ENCODE results near the gene GALNTL6.

GRCh38 chr4:172141025-172141424 lies 327.8 kb downstream of the GALNTL6 start:
- no peak for TF ChIP-seq CTCF (IDR thresholded peaks at IDR 0.05 in 2 of 3, conservative IDR thresholded peaks at IDR 0.05 in 1 of 3; ENCODE audit: borderline replicate concordance in 1 of 3, insufficient read depth in 1 of 3, low read depth in 2 of 3, low read length in 2 of 3)
- TF ChIP-seq SP1 (IDR thresholded peaks at IDR 0.05; ENCODE audit: low read depth): no peak
- no peak for TF ChIP-seq POLR2A (IDR thresholded peaks at IDR 0.05; ENCODE audit: borderline replicate concordance, extremely low read depth, insufficient read depth, insufficient read length)
- TF ChIP-seq CEBPB (IDR thresholded peaks at IDR 0.05; ENCODE audit: low read depth): no peak
- TF ChIP-seq EZH2 (IDR thresholded peaks at IDR 0.05): no peak
- TF ChIP-seq EZH2phosphoT487 (IDR thresholded peaks at IDR 0.05; ENCODE audit: borderline replicate concordance): no peak
- TF ChIP-seq REST (IDR thresholded peaks at IDR 0.05; ENCODE audit: low read depth): no peak
